Keratinocyte (primary cell): Measurements from ENCODE around the gene GRIN1.

Source experiments
- EZH2 ChIP-seq: IDR thresholded peaks from one replicate; pipeline ENCODE4 v1.6.1; 2012; ENCODE audit warnings: inconsistent platforms, mild to moderate bottlenecking, low read length, moderate library complexity
- TF ChIP-seq, protein P1 (sequence below), 3 experiments: IDR thresholded peaks in 1 of 3; conservative IDR thresholded peaks in 1 of 3; optimal IDR thresholded peaks in 1 of 3; 2 replicates in 2 of 3; 3 replicates in 1 of 3; pipeline versions ENCODE3 to v1.5.1; 2011; ENCODE audit warnings: low read length in 3 of 3, mild to moderate bottlenecking in 3 of 3, moderate library complexity in 2 of 3, control low read depth in 1 of 3, inconsistent platforms in 1 of 3; ENCODE audit not compliant: insufficient read depth in 2 of 3; ENCODE audit errors: extremely low read depth in 1 of 3

DNA sequence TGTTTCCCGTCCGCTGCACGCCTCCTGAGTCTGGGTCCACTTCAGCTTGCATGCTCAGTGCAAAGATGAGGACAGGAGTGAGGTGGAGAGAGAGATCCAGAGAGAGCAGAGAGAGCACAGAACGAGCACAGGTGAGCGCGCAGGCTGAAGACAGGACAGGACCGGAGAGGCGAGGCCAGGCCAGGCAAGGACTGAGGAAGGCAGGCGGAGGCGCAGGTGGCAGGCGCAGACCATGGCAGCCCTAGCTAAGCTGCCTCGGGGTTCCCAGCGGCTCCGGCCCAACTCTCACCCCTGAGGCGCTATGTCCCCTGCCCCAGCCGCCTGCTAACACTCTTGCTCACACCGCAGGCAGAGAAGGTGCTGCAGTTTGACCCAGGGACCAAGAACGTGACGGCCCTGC lies 9.7 kb downstream of the GRIN1 start:
- TF ChIP-seq, protein P1, sequence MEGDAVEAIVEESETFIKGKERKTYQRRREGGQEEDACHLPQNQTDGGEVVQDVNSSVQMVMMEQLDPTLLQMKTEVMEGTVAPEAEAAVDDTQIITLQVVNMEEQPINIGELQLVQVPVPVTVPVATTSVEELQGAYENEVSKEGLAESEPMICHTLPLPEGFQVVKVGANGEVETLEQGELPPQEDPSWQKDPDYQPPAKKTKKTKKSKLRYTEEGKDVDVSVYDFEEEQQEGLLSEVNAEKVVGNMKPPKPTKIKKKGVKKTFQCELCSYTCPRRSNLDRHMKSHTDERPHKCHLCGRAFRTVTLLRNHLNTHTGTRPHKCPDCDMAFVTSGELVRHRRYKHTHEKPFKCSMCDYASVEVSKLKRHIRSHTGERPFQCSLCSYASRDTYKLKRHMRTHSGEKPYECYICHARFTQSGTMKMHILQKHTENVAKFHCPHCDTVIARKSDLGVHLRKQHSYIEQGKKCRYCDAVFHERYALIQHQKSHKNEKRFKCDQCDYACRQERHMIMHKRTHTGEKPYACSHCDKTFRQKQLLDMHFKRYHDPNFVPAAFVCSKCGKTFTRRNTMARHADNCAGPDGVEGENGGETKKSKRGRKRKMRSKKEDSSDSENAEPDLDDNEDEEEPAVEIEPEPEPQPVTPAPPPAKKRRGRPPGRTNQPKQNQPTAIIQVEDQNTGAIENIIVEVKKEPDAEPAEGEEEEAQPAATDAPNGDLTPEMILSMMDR (optimal IDR thresholded peaks at IDR 0.05 in 1 of 3, IDR thresholded peaks at IDR 0.05 in 1 of 3, conservative IDR thresholded peaks at IDR 0.05 in 1 of 3; ENCODE audit: extremely low read depth in 1 of 3, insufficient read depth in 2 of 3, low read length in 3 of 3): no peak
- TF ChIP-seq EZH2: no peak
